Tibial nerve (tissue), 4 donors: ENCODE results near the gene LRRC15. TPM values are rescaled to one million over a fixed set of nuclear protein-coding genes. Genes with fewer than 3 reads are reported as not detected.

Experiments used
- DNase-seq, 2 donors: peaks; one replicate each; pipeline ENCODE4 v3.0.0-alpha.2; 2019; ENCODE audit warnings: low spot score in 2 of 2
- H3K27ac ChIP-seq, 4 donors: fragments of 200-600 bp; sonication (generic) in 3 of 4; one replicate each; pipeline ENCODE4 v1.5.1; 2017 to 2019; ENCODE audit warnings: mild to moderate bottlenecking in 1 of 4
- H3K27me3 ChIP-seq, 2 donors: fragments of 200-600 bp; sonication (generic) in 1 of 2; one replicate each; pipeline versions ENCODE4 v1.5.1 to v1.6.0; 2017 to 2019
- H3K36me3 ChIP-seq, 3 donors: fragments of 200-600 bp; sonication (generic); one replicate each; pipeline ENCODE4 v1.5.1; 2018 to 2019
- H3K4me1 ChIP-seq, 4 donors: fragments of 200-600 bp; sonication (generic) in 3 of 4; one replicate each; pipeline ENCODE4 v1.5.1; 2017 to 2019
- H3K4me3 ChIP-seq, 4 donors: fragments of 200-600 bp; sonication (generic) in 3 of 4; one replicate each; pipeline ENCODE4 v1.5.1; 2017 to 2019; ENCODE audit warnings: mild to moderate bottlenecking in 1 of 4, moderate library complexity in 1 of 4
- H3K9me3 ChIP-seq, 4 donors: fragments of 200-600 bp; sonication (generic) in 3 of 4; one replicate each; pipeline ENCODE4 v1.5.1; 2017 to 2019
- EP300 ChIP-seq, 2 donors: sonication (generic); formaldehyde crosslinking; IDR thresholded peaks; one replicate each; pipeline ENCODE4 v1.6.1; 2017; ENCODE audit warnings: antibody characterized with exemption in 2 of 2, mild to moderate bottlenecking in 1 of 2
- POLR2A ChIP-seq, 2 donors: fragments of 450-650 bp; IDR thresholded peaks; one replicate each; pipeline ENCODE4 v1.6.1; 2017; ENCODE audit warnings: antibody characterized with exemption in 2 of 2, mild to moderate bottlenecking in 2 of 2, moderate library complexity in 2 of 2
- WGBS, 2 donors: methylation state at CpG; one replicate each; pipeline ENCODE4 v1.1.5; 2018; 5-methylcytosine and 5-hydroxymethylcytosine counted together
- total RNA-seq, 4 donors: library from RNA; depleted of rRNA; stranded (reverse); fragments of >200 nt; gene quantifications; one replicate each; pipeline ENCODE4 v1.1.0, GENCODE V29; 2016
- TF ChIP-seq, protein P1 (sequence below), 5 experiments: fragments of 200-600 bp in 3 of 5; fragments of 450-650 bp in 2 of 5; sonication (generic) in 3 of 5; IDR thresholded peaks; one replicate each; pipeline ENCODE4 v1.5.1; 2016 to 2019; ENCODE audit warnings: antibody characterized with exemption in 5 of 5, mild to moderate bottlenecking in 3 of 5, moderate library complexity in 2 of 5

LRRC15 gene
- total RNA-seq, 4 donors from 2014 or later, result not detected

DNA sequence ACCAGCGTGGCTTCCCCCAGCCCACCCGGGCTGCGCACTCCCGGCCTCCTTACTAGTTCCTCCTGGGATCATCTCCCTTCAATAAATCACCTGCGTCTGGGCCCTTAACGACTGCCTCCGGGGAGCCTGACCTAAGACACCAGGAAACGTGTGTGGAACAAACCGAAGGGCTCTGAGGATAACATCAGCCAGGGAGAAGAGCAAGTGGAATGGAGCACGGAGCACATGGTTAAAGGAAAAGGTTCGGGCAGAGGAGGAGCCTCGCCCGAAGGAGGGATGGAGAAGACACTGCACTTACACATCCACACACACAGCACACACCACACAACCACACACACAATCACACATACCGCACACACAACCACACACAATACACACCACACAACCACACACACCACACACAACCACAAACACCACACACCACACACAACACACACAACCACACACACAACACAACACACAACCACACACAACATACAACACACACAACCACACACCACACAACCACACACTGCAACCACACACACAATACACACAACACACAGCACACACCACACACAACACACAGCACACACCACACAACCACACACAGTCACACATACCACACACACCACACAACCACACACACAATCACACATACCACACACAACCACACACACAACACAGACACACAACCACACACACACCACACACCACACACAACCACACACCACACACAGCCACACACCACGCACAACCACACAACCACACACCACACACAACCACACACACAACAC is 43.2 kb downstream of the LRRC15 start:
- H3K9me3 ChIP-seq, result no peaks in the 10 kb centered on the region
- no peak for DNase-seq
- H3K27ac ChIP-seq, result no peak overlapping the region
- H3K4me3 ChIP-seq, result no peak overlapping the region
- peaks cover 0 to 15% of the 10 kb centered on the region in 2 donors for H3K27me3 ChIP-seq
- 46 to 58% methylated on average over 15 of the region's 15 CpGs for WGBS, 2 donors
- H3K36me3 ChIP-seq, result no peaks in the 10 kb centered on the region
- TF ChIP-seq EP300 (IDR thresholded peaks at IDR 0.05) (no peak), POLR2A (IDR thresholded peaks at IDR 0.05) (no peak)
- TF ChIP-seq, protein P1, sequence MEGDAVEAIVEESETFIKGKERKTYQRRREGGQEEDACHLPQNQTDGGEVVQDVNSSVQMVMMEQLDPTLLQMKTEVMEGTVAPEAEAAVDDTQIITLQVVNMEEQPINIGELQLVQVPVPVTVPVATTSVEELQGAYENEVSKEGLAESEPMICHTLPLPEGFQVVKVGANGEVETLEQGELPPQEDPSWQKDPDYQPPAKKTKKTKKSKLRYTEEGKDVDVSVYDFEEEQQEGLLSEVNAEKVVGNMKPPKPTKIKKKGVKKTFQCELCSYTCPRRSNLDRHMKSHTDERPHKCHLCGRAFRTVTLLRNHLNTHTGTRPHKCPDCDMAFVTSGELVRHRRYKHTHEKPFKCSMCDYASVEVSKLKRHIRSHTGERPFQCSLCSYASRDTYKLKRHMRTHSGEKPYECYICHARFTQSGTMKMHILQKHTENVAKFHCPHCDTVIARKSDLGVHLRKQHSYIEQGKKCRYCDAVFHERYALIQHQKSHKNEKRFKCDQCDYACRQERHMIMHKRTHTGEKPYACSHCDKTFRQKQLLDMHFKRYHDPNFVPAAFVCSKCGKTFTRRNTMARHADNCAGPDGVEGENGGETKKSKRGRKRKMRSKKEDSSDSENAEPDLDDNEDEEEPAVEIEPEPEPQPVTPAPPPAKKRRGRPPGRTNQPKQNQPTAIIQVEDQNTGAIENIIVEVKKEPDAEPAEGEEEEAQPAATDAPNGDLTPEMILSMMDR (IDR thresholded peaks at IDR 0.05), result no peak
- H3K4me1 ChIP-seq, result peaks cover 0 to 10% (median 3%) of the 10 kb centered on the region in 4 donors

GRCh38 chr3:194325424-194326153 is 44.0 kb downstream of the LRRC15 start:
- peaks cover 0 to 15% of the 10 kb centered on the region in 2 donors for H3K27me3 ChIP-seq
- TF ChIP-seq, protein P1 (IDR thresholded peaks at IDR 0.05), result no peak
- TF ChIP-seq EP300 (IDR thresholded peaks at IDR 0.05) (no peak), POLR2A (IDR thresholded peaks at IDR 0.05) (no peak)
- DNase-seq, result no peak
- 50 to 66% methylated on average over 8 to 15 of the region's 15 CpGs for WGBS, 2 donors
- no peak overlapping the region for H3K4me3 ChIP-seq
- H3K27ac ChIP-seq, result no peak overlapping the region
- no peaks in the 10 kb centered on the region for H3K36me3 ChIP-seq
- no peaks in the 10 kb centered on the region for H3K9me3 ChIP-seq
- H3K4me1 ChIP-seq, result peaks cover 0 to 10% (median 3%) of the 10 kb centered on the region in 4 donors

GRCh38 chr3:194324823-194325327 is 44.7 kb downstream of the LRRC15 start:
- WGBS, 2 donors, result 95% methylated on average over 3 of the region's 3 CpGs
- Histone ChIP-seq H3K4me3 (no peak overlapping the region), H3K27me3 (peaks cover 0 to 15% of the 10 kb centered on the region in 2 donors), H3K4me1 (peaks cover 0 to 10% (median 3%) of the 10 kb centered on the region in 4 donors), H3K27ac (no peak overlapping the region), H3K9me3 (no peaks in the 10 kb centered on the region), H3K36me3 (no peaks in the 10 kb centered on the region)
- TF ChIP-seq EP300 (IDR thresholded peaks at IDR 0.05) (no peak), POLR2A (IDR thresholded peaks at IDR 0.05) (no peak)
- TF ChIP-seq, protein P1 (IDR thresholded peaks at IDR 0.05), result no peak
- no peak for DNase-seq

DNA sequence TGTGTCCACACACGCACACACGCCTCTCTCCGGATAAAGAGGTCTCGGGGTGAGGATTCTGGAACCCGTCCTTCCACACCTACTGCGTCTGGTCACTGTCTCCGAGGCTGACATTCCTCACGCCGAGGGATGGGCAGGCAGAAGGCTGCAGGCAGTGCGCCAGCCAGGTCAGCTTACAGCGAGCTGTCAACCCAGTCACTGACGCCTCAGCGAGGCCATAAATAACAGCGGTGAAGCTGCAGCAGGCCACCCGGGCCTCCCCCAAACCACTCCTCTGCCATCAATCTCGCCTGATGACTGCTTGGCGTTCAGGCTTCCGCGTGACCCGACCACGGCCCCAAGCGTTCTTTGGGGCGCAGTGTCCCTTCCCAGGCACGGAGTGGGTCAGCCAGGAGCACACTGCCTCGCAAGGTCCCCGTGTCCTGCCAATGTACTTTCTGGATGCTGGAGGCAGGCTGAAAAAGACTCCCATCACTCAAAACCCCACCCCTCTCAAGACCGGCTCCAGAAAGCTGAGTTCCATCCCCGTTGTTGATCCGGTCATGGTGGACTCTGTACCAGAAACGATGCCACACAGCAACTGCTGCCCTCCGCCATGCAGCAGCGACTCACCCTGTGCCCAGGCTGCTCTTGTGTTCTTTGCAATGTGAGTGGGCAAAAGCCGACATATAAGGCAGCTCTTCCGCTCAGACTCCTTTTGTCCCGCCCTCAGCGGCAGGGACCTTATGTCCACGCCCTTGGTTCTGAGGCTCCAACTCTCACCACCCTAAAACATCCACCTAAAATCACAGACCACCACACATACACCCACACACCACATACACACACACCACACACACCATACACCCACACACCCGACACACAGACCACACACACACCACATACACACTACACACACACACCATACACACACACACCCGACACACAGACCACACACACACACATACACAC is 45.5 kb downstream of the LRRC15 start:
- WGBS, 2 donors, result 26 to 34% methylated on average over 23 to 39 of the region's 39 CpGs
- no peak for DNase-seq
- H3K4me3 ChIP-seq, result peak overlapping the region in 3 of 4 donors; percentile 10 to 38 (median 21)
- no peaks in the 10 kb centered on the region for H3K36me3 ChIP-seq
- no peak for TF ChIP-seq EP300 (IDR thresholded peaks at IDR 0.05)
- TF ChIP-seq POLR2A (IDR thresholded peaks at IDR 0.05), result no peak
- TF ChIP-seq, protein P1 (IDR thresholded peaks at IDR 0.05), result no peak
- peaks cover 0 to 15% of the 10 kb centered on the region in 2 donors for H3K27me3 ChIP-seq
- H3K4me1 ChIP-seq, result peaks cover 0 to 10% (median 3%) of the 10 kb centered on the region in 4 donors
- peaks cover 0 to 5% (median 0%) of the 10 kb centered on the region in 4 donors for H3K9me3 ChIP-seq
- no peak overlapping the region for H3K27ac ChIP-seq
